Amniotic stem cell (primary cell): Measurements from ENCODE around the gene ZNF418.
"Not testable (repeated sequence)": the region's sequence is repeated elsewhere in the genome, so short reads cannot be mapped to it uniquely, and the experiment has no call there.

Experiments used
- DNase-seq: peaks from one replicate; lab custom pipeline; 2025; lab: John Stamatoyannopoulos, UW

Gene ZNF418

GRCh38 chr19:57934820-57935665 lies at the start of gene ZNF418:
TSS of gene ZNF418 (minus strand) at chr19:57935402. CDS start at chr19:57933822, 1,580 bp downstream.
- no peak for DNase-seq

DNA sequence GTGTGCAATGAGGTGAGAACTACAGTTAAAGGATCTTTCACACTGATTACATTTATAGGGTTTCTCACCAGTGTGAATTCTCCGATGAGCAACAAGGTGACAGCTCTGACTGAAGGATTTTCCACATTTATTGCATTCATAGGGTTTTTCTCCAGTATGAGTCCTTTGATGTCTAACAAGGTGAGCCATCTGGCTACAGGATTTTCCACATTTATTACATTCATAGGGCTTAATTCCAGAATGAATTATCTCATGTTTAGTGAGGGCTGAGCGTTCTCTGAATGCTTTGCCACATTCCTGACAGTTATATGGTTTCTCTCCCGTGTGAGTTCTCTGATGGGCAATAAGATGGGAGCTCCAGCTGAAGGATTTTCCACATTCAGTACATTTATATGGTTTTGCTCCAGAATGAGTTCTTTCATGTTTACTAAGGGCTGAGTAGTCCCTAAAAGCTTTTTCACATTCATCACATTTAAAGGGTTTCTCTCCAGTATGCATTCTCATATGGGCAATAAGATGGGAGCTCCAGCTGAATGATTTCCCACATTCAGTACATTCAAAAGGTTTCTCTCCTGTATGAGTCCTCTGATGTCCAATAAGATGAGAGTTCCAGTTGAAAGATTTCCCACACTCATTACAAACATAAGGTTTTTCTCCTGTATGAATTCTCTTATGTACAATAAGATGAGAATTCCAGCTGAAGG lies 43.5 kb upstream of the ZNF418 start:
- DNase-seq: no peak

- no peak for DNase-seq
Measured at GRCh38 chr19:57974434-57974833, 39.2 kb upstream of the ZNF418 start, which contains the start of gene C19orf18. TSS of gene C19orf18 (minus strand) at chr19:57974534. CDS start at chr19:57974432, 102 bp downstream.

DNA sequence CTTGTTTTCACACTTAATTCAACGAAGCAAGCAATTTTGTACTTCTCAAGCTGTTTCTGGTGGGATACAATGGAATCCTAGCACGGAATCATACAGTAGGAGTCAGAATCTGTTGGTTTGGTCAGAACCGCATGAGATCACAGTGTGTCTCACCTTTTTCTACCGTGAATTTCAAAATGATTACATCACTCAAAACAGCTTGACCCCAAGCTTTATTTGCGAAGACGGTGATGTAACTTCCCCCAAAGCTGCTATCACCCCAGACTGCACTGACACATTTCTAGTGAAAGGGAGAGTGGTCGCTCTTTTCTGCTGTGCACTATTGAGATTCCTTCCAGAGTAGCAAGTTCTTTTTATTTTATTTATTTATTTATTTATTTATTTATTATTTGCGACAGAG lies 29.6 kb upstream of the ZNF418 start:
- no peak for DNase-seq

- DNase-seq: no peak
Measured at GRCh38 chr19:57961785-57962184, 26.6 kb upstream of the ZNF418 start.

GRCh38 chr19:57954996-57955395 lies 19.8 kb upstream of the ZNF418 start:
- no peak for DNase-seq

GRCh38 chr19:57949702-57950101 lies 14.5 kb upstream of the ZNF418 start:
- DNase-seq: no peak

- DNase-seq: no peak
Measured at GRCh38 chr19:57949296-57949695, 14.1 kb upstream of the ZNF418 start.

- DNase-seq: peak; percentile 90
Measured at GRCh38 chr19:57947419-57948134, 12.4 kb upstream of the ZNF418 start, which contains the start of gene ZNF256. TSS of gene ZNF256 (minus strand) at chr19:57947706. CDS start at chr19:57947474, 232 bp downstream.

DNA sequence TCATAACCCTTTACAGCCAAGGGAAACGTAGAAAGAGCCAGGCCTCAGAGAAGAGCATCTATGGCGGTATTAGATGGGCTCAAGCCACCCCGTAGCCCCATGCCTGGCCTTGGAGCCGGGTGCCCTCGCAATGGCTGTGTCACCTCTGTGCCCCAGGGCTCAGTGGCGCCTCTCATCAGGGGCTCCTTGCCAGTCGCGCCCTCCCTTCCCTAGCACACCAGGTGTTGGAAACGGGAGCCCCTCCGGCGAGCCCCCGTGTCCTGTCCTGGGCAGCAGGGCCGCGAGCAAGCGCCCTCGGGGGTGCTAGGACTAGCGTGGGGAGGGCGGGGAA lies 11.9 kb upstream of the ZNF418 start:
- no peak for DNase-seq

GRCh38 chr19:57946316-57946715 lies 11.1 kb upstream of the ZNF418 start:
- no peak for DNase-seq

GRCh38 chr19:57941593-57941992 lies 6.4 kb upstream of the ZNF418 start:
- DNase-seq: no peak

GRCh38 chr19:57935731-57936130 lies 529 bp upstream of the ZNF418 start:
- no peak for DNase-seq

GRCh38 chr19:57927587-57927986 lies 7.6 kb downstream of the ZNF418 start:
- DNase-seq: no peak

DNA sequence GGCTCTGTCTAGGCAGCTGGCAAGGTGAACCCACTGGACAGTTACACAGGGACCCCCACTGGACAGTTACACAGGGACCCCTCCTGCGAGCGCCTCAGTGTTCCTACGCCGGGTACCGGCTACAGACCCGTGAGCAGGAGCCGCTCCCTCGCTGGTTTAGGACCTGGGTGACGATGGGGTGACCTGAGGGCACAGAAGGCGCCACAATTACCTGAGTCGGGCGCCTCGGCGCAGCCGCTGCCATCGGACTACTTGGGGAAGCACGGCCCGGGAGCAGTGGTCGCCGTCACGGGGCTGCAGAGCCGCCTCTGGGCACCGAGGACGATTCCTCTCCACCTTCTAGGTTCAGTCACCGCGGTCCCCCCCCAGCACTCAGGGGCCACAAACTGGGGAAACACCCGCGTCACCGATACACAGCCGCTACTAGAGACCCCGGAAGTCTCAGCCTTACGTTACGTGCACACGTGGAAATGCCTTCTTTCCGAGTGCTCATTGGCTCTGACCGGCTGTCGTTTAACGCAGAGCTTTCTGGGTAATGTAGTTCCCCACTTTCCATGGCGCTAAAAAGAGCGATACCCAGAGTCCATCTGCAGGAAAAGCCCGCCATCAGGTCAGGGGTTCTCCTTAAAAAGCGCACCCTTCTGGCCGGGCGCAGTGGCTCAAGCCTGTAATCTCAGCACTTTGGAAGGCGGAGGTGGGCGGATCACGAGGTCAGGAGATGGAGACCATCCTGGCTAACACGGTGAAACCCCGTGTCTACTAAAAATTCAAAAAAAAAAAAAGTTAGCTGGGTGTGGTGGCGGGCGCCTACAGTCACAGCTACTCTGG lies 18.8 kb downstream of the ZNF418 start, which contains the start of gene ZNF417:
Gene ZNF417, minus strand, starts transcription at position 425 of the 828 bp plus-strand sequence. Its CDS starts 181 bp downstream, at position 244.
- DNase-seq: peak; percentile 80

- no peak for DNase-seq
Measured at GRCh38 chr19:57914531-57914930, 20.7 kb downstream of the ZNF418 start.

GRCh38 chr19:57907394-57907793 lies 27.8 kb downstream of the ZNF418 start:
- DNase-seq: no peak

DNA sequence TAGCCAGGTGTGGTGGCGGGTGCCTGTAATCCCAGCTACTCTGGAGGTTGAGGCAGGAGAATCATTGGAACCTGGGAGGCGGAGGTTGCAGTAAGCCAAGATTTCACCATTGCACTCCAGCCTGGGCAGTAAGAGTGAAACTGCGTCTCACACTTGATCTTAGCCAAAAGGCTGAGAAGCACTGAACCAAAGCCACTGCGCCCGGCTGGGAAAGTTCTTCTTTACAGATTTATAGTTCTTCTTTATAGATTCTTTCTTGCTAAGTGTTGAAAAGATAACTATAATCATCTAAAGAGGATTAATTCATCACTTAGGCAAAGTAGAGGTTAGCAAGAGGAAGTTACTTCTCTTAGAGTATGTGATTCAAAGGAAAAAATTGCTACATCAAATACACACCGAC lies 29.9 kb downstream of the ZNF418 start:
- no peak for DNase-seq

- no peak for DNase-seq
Measured at GRCh38 chr19:57903618-57904184, 31.5 kb downstream of the ZNF418 start.

- no peak for DNase-seq
Measured at GRCh38 chr19:57900311-57900710, 34.9 kb downstream of the ZNF418 start.

DNA sequence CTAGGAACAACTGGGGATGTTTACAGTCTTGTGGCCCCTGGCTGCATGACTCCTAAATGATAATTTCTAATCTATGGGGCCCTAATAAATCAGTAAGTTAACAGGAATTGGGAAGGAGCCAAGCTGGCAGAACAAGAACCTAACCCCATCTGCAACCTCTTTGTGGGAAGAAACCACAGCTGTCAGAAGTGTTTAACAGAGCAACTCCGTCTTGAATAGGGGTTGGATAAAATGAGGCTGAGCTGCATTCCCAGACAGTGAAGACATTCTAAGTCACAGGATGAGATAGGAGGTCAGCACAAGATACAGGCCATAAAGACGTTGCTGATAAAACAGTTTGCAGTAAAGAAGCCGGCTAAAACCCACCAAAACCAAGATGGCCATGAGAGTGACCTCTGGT lies 44.5 kb downstream of the ZNF418 start:
- not testable (repeated sequence) for DNase-seq
